Muscle layer of colon (tissue), 2 donors: ENCODE data around the gene SMIM24.
"Not testable (repeated sequence)": the region's sequence is repeated elsewhere in the genome, so short reads cannot be mapped to it uniquely, and the experiment has no call there.

ENCODE experiments used
- H3K27ac ChIP-seq: one replicate; pipeline ENCODE4 v1.7.0; 2013; ENCODE audit warnings: low read depth, mild to moderate bottlenecking, low read length, moderate library complexity
- H3K27me3 ChIP-seq, 2 donors: one replicate each; pipeline ENCODE4 v1.7.0; 2013; ENCODE audit warnings: low read length in 2 of 2, mild to moderate bottlenecking in 2 of 2; ENCODE audit not compliant: insufficient read depth in 2 of 2, control insufficient read depth in 1 of 2
- H3K36me3 ChIP-seq: one replicate; pipeline ENCODE4 v1.7.0; 2013; ENCODE audit warnings: mild to moderate bottlenecking, low read length; ENCODE audit not compliant: insufficient read depth
- H3K4me1 ChIP-seq: one replicate; pipeline ENCODE4 v1.7.0; 2013; ENCODE audit warnings: mild to moderate bottlenecking, low read length; ENCODE audit not compliant: insufficient read depth
- H3K4me3 ChIP-seq, 2 donors: one replicate each; pipeline ENCODE4 v1.7.0; 2013; ENCODE audit warnings: low read length in 2 of 2, low read depth in 1 of 2, mild to moderate bottlenecking in 1 of 2, moderate library complexity in 1 of 2
- H3K9ac ChIP-seq: one replicate; pipeline ENCODE4 v1.7.0; 2013; ENCODE audit warnings: low read length
- H3K9me3 ChIP-seq: one replicate; pipeline ENCODE4 v1.7.0; 2013; ENCODE audit warnings: mild to moderate bottlenecking, low read length
- donor health status: abdominal sarcoma.
- donor health status: Adenocarcinoma of cecum.

SMIM24 gene

GRCh38 chr19:3480383-3481091 lies at the start of gene SMIM24:
Gene SMIM24 (minus strand): TSS chr19:3480525. CDS start chr19:3480463, 62 bp downstream.
- Histone ChIP-seq H3K27me3 (peaks cover 19 to 56% of the 10 kb centered on the region in 2 donors), H3K9me3 (no peaks in the 10 kb centered on the region), H3K9ac (no peak within 1 kb of the TSS), H3K4me3 (no peak within 1 kb of the TSS), H3K36me3 (no peaks in the 10 kb centered on the region), H3K4me1 (no peaks in the 10 kb centered on the region), H3K27ac (no peak within 1 kb of the TSS)

GRCh38 chr19:3529299-3529698 lies 49.0 kb upstream of the SMIM24 start:
- H3K9me3 ChIP-seq, H3K9ac ChIP-seq, H3K4me3 ChIP-seq, H3K4me1 ChIP-seq, H3K27ac ChIP-seq, H3K27me3 ChIP-seq: not testable (repeated sequence)
- peaks cover 55% of the 10 kb centered on the region for H3K36me3 ChIP-seq

- H3K4me1 ChIP-seq = no peaks in the 10 kb centered on the region
- H3K9me3 ChIP-seq = no peaks in the 10 kb centered on the region
- no peaks in the 10 kb centered on the region for H3K27me3 ChIP-seq
- no peak overlapping the region for H3K4me3 ChIP-seq
- H3K9ac ChIP-seq = no peak overlapping the region
- no peak overlapping the region for H3K27ac ChIP-seq
- H3K36me3 ChIP-seq = peaks cover 60% of the 10 kb centered on the region
These were observed 48.4 kb upstream of the SMIM24 start for GRCh38 chr19:3528539-3529211.

GRCh38 chr19:3528080-3528479 lies 47.8 kb upstream of the SMIM24 start:
- Histone ChIP-seq H3K4me1 (no peaks in the 10 kb centered on the region), H3K9me3 (no peaks in the 10 kb centered on the region), H3K36me3 (peaks cover 59% of the 10 kb centered on the region), H3K4me3 (no peak overlapping the region), H3K27me3 (no peaks in the 10 kb centered on the region), H3K9ac (no peak overlapping the region), H3K27ac (no peak overlapping the region)

GRCh38 chr19:3527238-3527910 lies 47.0 kb upstream of the SMIM24 start:
- H3K27me3 ChIP-seq = no peaks in the 10 kb centered on the region
- peaks cover 58% of the 10 kb centered on the region for H3K36me3 ChIP-seq
- no peaks in the 10 kb centered on the region for H3K9me3 ChIP-seq
- H3K9ac ChIP-seq = no peak overlapping the region
- no peak overlapping the region for H3K27ac ChIP-seq
- H3K4me1 ChIP-seq = no peaks in the 10 kb centered on the region
- no peak overlapping the region for H3K4me3 ChIP-seq

GRCh38 chr19:3526507-3527237 lies 46.3 kb upstream of the SMIM24 start:
- Histone ChIP-seq H3K4me3 (no peak overlapping the region), H3K27ac (no peak overlapping the region), H3K27me3 (no peaks in the 10 kb centered on the region), H3K9ac (no peak overlapping the region), H3K9me3 (no peaks in the 10 kb centered on the region), H3K36me3 (peaks cover 58% of the 10 kb centered on the region), H3K4me1 (no peaks in the 10 kb centered on the region)

- Histone ChIP-seq H3K27me3 (no peaks in the 10 kb centered on the region), H3K36me3 (peaks cover 46% of the 10 kb centered on the region)
These were observed 44.7 kb upstream of the SMIM24 start for GRCh38 chr19:3524904-3525451.

GRCh38 chr19:3524078-3524842 lies 43.9 kb upstream of the SMIM24 start:
- Histone ChIP-seq H3K27me3 (no peaks in the 10 kb centered on the region), H3K36me3 (peaks cover 54% of the 10 kb centered on the region), H3K4me3 (no peak overlapping the region), H3K4me1 (no peaks in the 10 kb centered on the region), H3K27ac (no peak overlapping the region), H3K9me3 (no peaks in the 10 kb centered on the region), H3K9ac (no peak overlapping the region)

More at GRCh38 chr19:3524904-3525451, 44.7 kb upstream of the SMIM24 start:
- Histone ChIP-seq H3K4me3 (no peak overlapping the region), H3K4me1 (no peaks in the 10 kb centered on the region), H3K9me3 (no peaks in the 10 kb centered on the region), H3K27ac (no peak overlapping the region), H3K9ac (no peak overlapping the region)

GRCh38 chr19:3523361-3524077 lies 43.2 kb upstream of the SMIM24 start:
- Histone ChIP-seq H3K27me3 (no peaks in the 10 kb centered on the region), H3K27ac (no peak overlapping the region), H3K36me3 (peaks cover 55% of the 10 kb centered on the region), H3K4me3 (no peak overlapping the region), H3K9ac (no peak overlapping the region), H3K4me1 (no peaks in the 10 kb centered on the region), H3K9me3 (no peaks in the 10 kb centered on the region)
